ENCODE data around the gene SOX5. TPM values are rescaled to one million over a fixed set of nuclear protein-coding genes. Genes with fewer than 3 reads are reported as not detected.

The SOX5 gene
- total and polyA plus RNA-seq, 9 of the 15 experiments (the other 6 are each of a cell fraction or from before 2014, with no cell fraction given) = 8.3 to 16.5 (median 11.9) TPM

GRCh38 chr12:23941780-23942179 lies 7.7 kb downstream of the SOX5 start (continued):
- TF ChIP-seq FIP1L1 (IDR thresholded peaks at IDR 0.05; ENCODE audit: low read depth, low read length, poor library complexity, severe bottlenecking) (no peak), MAFF (IDR thresholded peaks at IDR 0.05; ENCODE audit: low read length) (no peak), USF1 (CRISPR knock-in tag; IDR thresholded peaks at IDR 0.05) (no peak), HIVEP1 (CRISPR knock-in tag; IDR thresholded peaks at IDR 0.05) (no peak), XRCC4 (IDR thresholded peaks at IDR 0.05; ENCODE audit: extremely low read depth, insufficient read depth, insufficient read length) (no peak)

DNA sequence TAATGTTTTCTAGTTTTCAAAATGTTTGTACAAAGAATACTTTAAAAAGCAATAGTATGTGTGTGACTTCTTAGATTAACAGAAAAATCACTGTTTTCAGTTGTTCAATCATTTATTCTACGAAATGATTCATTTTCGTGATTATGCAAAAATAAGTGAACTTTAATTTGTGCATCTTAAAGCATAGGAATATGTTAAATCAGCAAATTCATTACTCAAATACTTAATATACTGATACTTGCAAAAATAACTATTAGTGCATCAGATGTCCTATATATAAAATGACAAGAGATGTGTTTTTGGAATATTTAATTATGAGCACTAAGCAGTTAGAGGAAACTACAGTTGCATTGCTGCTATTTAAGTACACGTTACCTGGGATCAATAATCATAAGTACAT lies 11.0 kb downstream of the SOX5 start:
- 79% methylated on average over 3 of the region's 3 CpGs for WGBS (ENCODE audit: insufficient coverage, low coverage, missing lambda C conversion rate)
- Histone ChIP-seq H3K9ac (ENCODE audit: insufficient read depth in 1 of 2, low read depth in 2 of 2, low read length in 2 of 2) (no peak overlapping the region), H3K4me1 (replicated peaks in 1 of 2; ENCODE audit: control insufficient read depth in 2 of 2, insufficient read depth in 2 of 2, low read length in 2 of 2) (no peaks in the 10 kb centered on the region), H3K9me1 (ENCODE audit: control insufficient read depth, insufficient read depth, low read length) (no peaks in the 10 kb centered on the region), H3K27ac (ENCODE audit: extremely low read depth, low read depth, low read length) (no peak overlapping the region), H4K20me1 (replicated peaks; ENCODE audit: control insufficient read depth, insufficient read depth, low read length) (no peaks in the 10 kb centered on the region), H3K79me2 (ENCODE audit: control insufficient read depth, insufficient read depth, low read length) (no peaks in the 10 kb centered on the region), H2AFZ (ENCODE audit: low read depth, low read length) (no peak overlapping the region), H3K9me3 (replicated peaks; ENCODE audit: control insufficient read depth, insufficient read depth, low read depth, low read length) (no peaks in the 10 kb centered on the region), H3K27me3 (ENCODE audit: control insufficient read depth in 2 of 2, insufficient read depth in 2 of 2, low read length in 2 of 2) (no peaks in the 10 kb centered on the region), H3K4me3 (no peak overlapping the region), H3K36me3 (ENCODE audit: control insufficient read depth, insufficient read depth, low read length) (no peaks in the 10 kb centered on the region), H3K4me2 (ENCODE audit: insufficient read depth, low read length) (no peak overlapping the region)
- peak; percentile 32; the same call in 1 of the 2 replicates for TF ChIP-seq MAFF (IDR thresholded peaks at IDR 0.05; ENCODE audit: low read length)
- no peak for TF ChIP-seq ELF2 (CRISPR knock-in tag; IDR thresholded peaks at IDR 0.05)
- TF ChIP-seq MAFG (tag; conservative IDR thresholded peaks at IDR 0.05) = peak; percentile 47; the same call in 1 of the 2 replicates
- peak; percentile 66; the same call in 1 of the 2 replicates for TF ChIP-seq C11orf30 (IDR thresholded peaks at IDR 0.05; ENCODE audit: low read depth)
- TF ChIP-seq NCOA2 (IDR thresholded peaks at IDR 0.05; ENCODE audit: partially characterized antibody in 2 of 2) = no peak
- TF ChIP-seq ZNF316 (IDR thresholded peaks at IDR 0.05) = peak; percentile 85
- in situ Hi-C loops (cut with MboI) (no loop called here), intact Hi-C loops (cut with micrococcal nuclease) (no loop called here)
- FAIRE-seq (no peak), ATAC-seq (no peak), DNase-seq (ENCODE audit: extremely low read depth in 1 of 4, low spot score in 3 of 4) (no peak)
- POLR2A ChIA-PET = no interaction called here
- CTCF ChIA-PET (ENCODE audit: low intra/inter-chr PET ratio) = interaction anchor here (0.9 kb wide), 1 partner anchor 12 kb away, joined by 3 read pairs; no protein-coding TSS in a partner anchor
- BruUV-seq (replicated peaks) = no TSS peak
